ENCODE measurements around the gene ATG10. TPM values are rescaled to one million over a fixed set of nuclear protein-coding genes. Genes with fewer than 3 reads are reported as not detected.
A peak's percentile ranks its signal among the peaks of the same experiment; 100 is the strongest.

The ATG10 gene
- total RNA-seq, 4 donors from 2014 or later, result 1.0 to 15.4 (median 6.5) TPM

- TF ChIP-seq POLR2A (IDR thresholded peaks at IDR 0.05), result no peak
- TF ChIP-seq CTCF (IDR thresholded peaks at IDR 0.05), result no peak
- intact Hi-C loops (cut with DNase I; ENCODE audit: low total_unique reads), result no loop called here
- H3K27me3 ChIP-seq, result no peaks in the 10 kb centered on the region
- DNase-seq, result no peak
- H3K4me3 ChIP-seq, result no peak overlapping the region
- H3K4me1 ChIP-seq, result peaks cover 0 to 20% of the 10 kb centered on the region in 2 donors
- H3K36me3 ChIP-seq, result no peaks in the 10 kb centered on the region
- H3K9me3 ChIP-seq, result no peaks in the 10 kb centered on the region
- H3K27ac ChIP-seq, result peak overlapping the region; percentile 69 to 72
These were observed 192.6 kb downstream of the ATG10 start for GRCh38 chr5:82164176-82164976.

- no peaks in the 10 kb centered on the region for H3K9me3 ChIP-seq
- DNase-seq, result peak in 1 of 2 donors; percentile 26
- H3K4me1 ChIP-seq, result peaks cover 0 to 20% of the 10 kb centered on the region in 2 donors
- TF ChIP-seq POLR2A (IDR thresholded peaks at IDR 0.05), result no peak
- no peak for TF ChIP-seq CTCF (IDR thresholded peaks at IDR 0.05)
- no peak overlapping the region for H3K4me3 ChIP-seq
- intact Hi-C loops (cut with DNase I; ENCODE audit: low total_unique reads), result no loop called here
- no peaks in the 10 kb centered on the region for H3K27me3 ChIP-seq
- no peaks in the 10 kb centered on the region for H3K36me3 ChIP-seq
- H3K27ac ChIP-seq, result peak overlapping the region; percentile 69 to 72
These were observed 193.3 kb downstream of the ATG10 start for GRCh38 chr5:82164977-82165713.

- no peak overlapping the region for H3K4me3 ChIP-seq
- peak overlapping the region; percentile 69 to 72 for H3K27ac ChIP-seq
- H3K4me1 ChIP-seq, result peaks cover 0 to 20% of the 10 kb centered on the region in 2 donors
- no peaks in the 10 kb centered on the region for H3K27me3 ChIP-seq
- DNase-seq, result peak; percentile 74 to 89
- H3K36me3 ChIP-seq, result no peaks in the 10 kb centered on the region
- TF ChIP-seq POLR2A (IDR thresholded peaks at IDR 0.05) (no peak), CTCF (IDR thresholded peaks at IDR 0.05) (peak; percentile 70 to 92 (median 86))
- no peaks in the 10 kb centered on the region for H3K9me3 ChIP-seq
- intact Hi-C loops (cut with DNase I; ENCODE audit: low total_unique reads), result no loop called here
These were observed 194.1 kb downstream of the ATG10 start for GRCh38 chr5:82165740-82166530.

- intact Hi-C loops (cut with DNase I; ENCODE audit: low total_unique reads), result no loop called here
- DNase-seq, result no peak
- Histone ChIP-seq H3K9me3 (no peaks in the 10 kb centered on the region), H3K4me1 (peaks cover 0 to 20% of the 10 kb centered on the region in 2 donors), H3K27ac (no peak overlapping the region), H3K36me3 (no peaks in the 10 kb centered on the region), H3K4me3 (no peak overlapping the region), H3K27me3 (no peaks in the 10 kb centered on the region)
- no peak for TF ChIP-seq POLR2A (IDR thresholded peaks at IDR 0.05)
- no peak for TF ChIP-seq CTCF (IDR thresholded peaks at IDR 0.05)
These were observed 195.6 kb downstream of the ATG10 start for GRCh38 chr5:82167372-82167935.

All from uterus (tissue), 4 donors.